Measurements from ENCODE around the gene RBBP8NL. TPM values are rescaled to one million over a fixed set of nuclear protein-coding genes. Genes with fewer than 3 reads are reported as not detected.

The RBBP8NL gene, protein sequence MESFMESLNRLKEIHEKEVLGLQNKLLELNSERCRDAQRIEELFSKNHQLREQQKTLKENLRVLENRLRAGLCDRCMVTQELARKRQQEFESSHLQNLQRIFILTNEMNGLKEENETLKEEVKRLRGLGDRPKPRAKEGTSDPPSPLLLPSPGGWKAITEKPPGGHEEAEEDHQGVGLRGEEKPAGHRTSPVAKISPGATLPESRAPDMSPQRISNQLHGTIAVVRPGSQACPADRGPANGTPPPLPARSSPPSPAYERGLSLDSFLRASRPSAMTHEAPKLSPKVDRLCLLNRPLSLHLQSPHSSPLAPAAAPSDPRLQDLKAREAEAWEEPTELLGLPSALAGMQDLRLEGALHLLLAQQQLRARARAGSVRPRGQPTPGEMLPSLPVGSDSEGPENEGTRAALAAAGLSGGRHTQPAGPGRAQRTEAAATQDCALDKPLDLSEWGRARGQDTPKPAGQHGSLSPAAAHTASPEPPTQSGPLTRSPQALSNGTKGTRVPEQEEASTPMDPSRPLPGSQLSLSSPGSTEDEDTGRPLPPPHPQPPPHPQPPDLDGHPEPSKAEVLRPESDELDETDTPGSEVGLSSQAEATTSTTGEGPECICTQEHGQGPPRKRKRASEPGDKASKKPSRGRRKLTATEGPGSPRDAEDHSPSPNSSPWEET
- not detected in 2 replicates for total RNA-seq (2014; rRNA removed; shearing (Covaris generic))

DNA sequence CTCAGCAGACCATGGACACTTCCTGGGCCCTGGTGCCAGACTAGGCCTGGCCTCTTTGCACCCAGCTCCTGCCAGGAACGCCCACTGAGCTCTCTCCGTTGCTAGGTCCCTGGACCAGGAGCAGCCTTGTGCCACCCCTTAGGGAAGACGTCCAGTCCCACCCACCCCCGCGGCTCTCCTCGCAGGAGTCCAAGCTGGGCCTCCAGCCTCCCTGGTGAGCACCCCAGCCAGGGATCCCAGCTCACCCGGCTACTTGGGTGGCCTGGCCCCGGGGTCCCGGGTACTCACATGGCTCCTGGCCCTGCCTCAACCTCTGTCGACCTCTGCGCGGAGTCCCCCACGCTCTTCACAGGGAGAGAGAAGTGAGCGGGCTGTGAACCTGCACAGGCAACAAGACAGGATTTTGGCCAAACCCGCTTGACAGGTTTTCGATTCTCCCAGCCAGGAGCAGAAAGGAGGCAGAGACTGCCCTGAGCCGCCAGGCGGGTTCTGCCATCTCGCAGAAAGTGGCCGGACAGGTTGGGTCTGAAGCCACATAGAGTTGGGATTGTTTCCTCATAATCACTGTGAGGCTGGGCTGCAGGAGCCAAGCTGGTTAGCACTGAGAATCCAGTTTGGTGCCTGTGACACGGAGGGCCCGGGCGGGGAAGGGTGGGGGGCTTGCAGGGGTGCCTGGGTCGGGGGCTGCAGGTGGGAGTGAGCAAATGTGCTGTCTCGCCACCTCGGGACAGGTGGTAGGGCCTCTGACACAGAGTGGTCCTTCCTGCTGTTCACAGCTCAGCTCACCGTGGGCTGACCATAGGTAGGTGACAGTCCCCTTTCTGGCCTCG, at the start of gene RBBP8NL:
Gene RBBP8NL (minus strand): TSS at position 368 of the 830 bp plus-strand sequence. CDS start 7,892 bp downstream, outside the sequence.
- DNase-seq (ENCODE audit: low spot score) = no peak

DNA sequence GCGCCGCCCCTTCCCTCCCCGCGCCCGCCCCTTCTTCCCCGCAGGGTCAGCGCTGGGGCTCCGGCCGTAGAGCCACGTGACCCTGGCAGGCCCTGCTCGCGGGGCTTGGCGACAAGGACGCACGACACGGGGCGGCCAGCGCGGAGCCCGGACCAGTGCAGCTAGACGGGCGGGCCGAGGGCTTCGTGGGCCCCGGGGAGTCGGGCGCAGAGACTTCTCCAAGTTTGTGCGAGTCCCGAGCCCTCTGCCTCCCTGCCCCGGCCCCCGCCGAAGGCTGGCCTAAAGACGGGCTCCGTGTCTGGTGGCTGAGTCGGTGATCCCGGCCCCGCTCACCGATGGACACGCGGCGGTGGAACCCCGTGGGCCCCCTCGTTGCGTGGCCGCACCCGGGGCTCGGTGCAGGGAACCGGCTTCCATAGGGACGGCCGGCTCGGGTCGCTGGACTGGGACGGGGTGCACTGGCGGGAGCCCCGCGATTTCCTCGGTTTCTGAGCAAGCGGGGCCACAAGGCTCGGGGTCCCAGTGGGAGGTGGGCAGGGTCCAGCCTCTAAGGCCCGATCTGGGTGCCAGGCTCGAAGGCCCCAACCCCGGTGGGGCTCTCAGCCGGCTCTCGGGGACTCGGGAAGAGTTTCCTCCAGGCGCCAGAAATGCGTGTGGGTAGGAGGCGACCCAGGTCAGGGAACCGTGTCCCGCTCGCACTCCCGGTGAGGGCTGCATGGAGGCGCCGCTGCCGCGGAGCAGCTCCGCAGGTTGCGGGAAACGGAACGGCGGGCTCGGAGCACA, 48.9 kb upstream of the RBBP8NL start:
- no peak for DNase-seq (ENCODE audit: low spot score)

DNA sequence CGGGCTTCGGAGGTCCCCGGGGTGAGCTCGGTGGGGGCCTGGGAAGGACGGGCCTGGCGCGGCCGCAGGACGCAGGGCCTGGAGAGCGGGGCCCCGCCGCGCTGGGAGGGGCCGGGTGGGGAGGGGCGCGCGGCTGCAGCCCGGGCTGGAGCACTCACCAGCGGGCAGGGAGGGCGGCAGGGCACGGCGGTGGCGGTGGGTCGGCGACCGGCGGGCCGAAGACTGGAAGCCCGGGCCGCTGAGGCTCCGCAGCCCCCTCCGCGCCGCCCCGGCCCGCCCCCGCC, 48.4 kb upstream of the RBBP8NL start, which contains the start of gene GATA5:
Gene GATA5 (minus strand): TSS at position 224 of the 284 bp plus-strand sequence. CDS start 474 bp downstream, outside the sequence.
- no peak for DNase-seq (ENCODE audit: low spot score)

DNA sequence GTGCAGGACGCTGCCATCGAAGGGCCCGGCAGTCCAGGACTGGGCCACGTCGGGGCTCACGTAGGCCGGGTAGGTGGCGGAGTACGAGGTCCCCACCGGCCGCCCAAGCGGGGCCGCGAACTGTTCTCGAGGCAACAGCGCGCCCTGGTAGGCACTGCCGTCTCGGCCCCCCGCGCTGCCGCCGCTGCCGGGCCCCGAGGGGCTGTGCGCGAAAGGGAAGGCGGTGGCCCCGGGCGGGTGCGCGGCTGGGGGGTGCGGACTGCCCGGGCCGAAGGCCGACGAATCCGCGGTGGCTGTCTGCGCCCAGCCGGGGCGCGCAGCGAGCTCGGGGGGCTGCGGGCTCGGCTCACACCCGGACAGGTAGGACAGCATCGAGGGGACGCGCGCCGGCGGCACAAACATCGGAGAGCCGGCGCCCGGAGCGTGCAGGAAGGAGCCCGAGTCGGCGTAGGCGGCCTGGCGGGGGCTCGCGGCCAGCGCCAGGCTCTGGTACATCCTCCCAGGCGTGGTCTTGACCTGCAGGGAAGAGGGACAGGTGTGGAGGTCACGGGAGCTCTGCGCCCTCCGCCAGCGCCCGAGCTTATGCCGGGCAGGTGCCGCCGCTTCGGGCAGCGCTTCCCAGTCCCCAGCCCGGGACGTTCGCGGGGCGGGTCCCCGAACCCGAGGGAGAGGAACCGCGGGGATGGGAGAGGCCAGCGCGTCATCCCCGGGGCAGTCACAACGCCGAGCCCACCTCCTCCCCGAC, 47.9 kb upstream of the RBBP8NL start:
- no peak for DNase-seq (ENCODE audit: low spot score)

DNA sequence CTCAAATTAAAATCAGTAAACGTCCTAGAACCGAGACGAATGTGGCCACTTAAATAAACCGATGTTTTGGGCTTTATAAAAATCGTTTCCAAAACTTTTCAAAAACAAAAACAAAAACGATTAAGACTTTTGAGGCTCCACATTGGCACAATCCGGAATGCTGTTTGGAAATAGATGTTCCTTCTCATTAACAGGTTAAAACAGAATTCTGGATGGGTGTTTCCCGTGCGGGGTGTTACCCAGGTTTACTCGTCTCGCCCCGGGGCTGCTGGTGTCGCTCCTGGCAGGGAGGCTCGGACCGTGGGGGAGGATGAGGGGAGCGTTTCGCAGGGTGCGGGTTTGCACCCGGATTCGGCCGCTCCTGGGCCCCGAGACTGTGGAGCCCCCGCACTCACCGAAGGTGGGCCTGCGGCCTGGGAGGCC, 47.3 kb upstream of the RBBP8NL start:
- DNase-seq (ENCODE audit: low spot score) = no peak

DNA sequence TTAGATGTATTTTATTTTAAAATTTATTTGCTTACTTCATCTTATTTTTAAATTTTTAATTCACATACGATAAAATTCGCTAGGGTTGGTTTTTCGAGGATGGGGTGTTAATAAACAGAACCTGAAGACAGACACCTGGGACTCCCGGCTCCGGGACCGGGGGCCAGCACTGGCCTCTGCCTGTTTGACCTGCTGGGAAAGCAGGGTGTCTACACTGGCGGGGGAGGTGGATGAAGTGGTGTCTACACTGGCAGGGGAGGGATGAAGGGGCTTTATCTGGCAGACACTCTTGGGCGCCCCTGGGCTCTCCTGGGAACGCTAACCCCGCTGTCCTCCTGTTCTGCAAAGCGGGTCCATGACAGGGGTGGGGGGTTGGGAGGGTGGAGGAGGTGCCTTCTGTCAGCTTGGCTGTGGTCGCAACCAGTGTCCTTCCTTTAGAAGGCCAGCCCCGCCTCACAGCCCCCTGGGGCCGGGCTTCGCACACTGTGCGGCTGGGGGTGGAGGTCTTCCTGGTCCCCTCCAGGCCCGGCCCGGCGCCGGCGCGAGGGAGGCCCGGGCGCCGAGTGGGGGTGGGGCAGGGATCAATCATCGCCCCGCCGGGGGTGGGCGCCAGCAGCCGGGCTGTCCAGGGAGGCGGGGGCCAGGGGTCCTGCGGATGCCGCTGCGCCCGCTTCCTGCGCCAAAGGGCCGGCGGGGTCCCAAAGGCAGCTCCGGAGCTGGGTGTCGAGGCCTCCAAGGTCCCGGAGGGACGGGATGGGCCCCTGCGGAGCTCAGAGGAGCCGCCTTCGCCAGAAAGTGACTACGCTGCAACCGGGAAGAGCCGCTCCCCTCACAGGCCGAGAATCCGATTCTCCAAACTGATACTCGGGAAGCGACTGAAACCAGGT, 46.6 kb upstream of the RBBP8NL start:
- no peak for DNase-seq (ENCODE audit: low spot score)

DNA sequence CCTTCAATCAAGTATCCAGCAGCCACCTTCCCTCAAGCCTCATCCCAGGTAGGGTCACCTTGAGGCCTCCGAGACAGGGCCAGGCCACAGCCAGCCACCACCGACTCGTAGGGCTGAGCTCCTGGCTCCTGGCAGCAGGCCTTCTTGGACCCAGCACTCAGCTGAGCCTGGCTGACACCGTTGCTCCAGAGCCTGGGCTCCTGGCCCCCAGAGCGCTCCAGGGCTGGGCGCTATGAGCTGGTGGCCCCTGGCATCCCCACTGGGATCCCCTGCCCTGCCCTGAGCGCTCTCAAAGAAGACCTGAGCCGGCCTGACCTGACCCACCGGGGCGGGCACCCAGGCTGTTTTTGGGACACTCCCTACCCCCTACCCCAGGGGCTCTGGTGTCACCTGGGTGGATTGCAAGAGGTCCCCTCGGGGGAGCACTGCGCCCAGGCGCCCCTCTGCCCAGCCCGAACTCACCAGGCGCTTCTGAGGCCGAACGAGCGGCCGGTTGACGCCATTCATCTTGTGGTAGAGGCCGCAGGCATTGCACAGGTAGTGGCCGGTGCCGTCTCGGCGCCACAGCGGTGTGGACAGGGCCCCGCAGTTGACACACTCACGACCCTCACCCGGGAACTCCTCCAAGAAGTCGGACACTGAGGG, 45.7 kb upstream of the RBBP8NL start:
- DNase-seq (ENCODE audit: low spot score) = no peak

DNA sequence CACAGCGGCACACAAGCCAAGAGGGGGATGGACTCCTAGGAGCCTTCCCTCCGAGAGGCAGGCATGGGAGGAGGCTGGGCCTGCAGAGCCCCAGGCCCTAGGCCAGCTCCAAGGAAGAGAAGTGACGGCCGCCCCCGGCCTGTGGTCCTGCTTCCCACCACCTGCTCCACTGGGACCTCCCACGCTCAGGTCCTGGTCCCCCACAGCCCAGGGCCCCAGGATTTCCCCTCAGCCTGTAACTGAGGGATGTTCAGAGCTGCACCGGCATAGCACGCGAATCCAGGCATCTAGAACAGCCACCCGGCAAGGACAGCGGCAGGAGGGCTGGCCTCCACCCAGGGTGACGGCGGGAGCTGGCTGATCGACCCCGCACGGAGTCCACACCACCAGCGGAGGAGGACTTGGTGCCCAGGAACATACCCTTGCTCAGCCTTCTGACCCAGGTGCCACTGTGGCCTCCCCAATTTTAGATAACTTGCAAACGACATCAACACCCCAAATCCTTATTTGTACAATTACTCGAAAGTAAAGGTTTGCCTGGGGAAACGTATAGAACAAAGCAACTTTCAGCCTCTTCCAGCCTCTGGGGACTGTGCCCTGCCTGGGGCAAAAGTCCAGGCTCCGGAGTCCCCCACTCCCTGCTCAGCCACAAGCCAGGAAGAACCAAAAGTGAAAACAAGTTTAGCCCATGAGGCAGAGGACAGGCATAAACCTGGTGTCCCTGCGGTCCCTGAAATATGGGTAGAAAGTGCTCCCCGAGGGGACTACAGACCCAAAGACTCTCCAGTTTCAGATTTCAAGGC, 45.0 kb upstream of the RBBP8NL start:
- DNase-seq (ENCODE audit: low spot score) = no peak

DNA sequence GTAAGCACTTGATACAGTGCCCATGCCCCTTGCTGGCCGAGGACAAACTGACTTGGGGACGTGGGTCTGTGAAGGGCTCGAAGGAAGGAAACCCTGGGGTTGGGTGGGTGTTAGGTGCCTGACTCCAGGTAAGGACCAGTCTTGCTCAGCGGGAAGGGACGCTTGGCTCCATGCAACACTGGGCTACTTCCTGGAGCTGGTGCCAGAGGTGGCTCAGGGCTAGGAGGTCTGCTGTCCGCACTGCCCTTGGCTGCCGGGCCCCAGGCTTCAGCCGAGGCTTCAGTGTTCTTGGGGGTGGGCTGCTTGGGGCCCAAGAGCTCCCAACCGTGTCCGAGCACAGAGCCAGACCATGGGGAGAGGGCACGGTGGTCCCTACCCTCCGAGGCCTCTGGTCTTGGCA, 43.1 kb upstream of the RBBP8NL start:
- no peak for DNase-seq (ENCODE audit: low spot score)

DNA sequence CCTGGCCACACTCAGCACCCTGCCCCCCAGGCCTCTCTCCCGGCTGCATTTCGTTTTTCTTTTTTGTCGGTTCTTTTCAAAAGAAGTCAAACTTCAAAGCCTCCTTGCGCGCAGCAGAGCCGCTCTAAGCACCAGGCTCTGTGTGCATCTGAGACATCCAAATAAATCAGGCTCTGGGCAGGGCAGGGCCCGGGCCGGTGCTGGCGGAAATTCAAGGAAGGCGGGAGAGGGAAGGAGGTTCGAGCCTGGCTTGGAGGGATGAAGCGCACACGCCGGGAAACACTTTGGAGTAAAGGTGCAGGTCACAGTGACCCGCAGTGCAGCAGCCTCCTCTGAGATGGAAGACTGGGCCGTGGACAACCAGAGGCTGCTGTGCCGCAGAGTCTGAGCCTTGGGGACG, 42.7 kb upstream of the RBBP8NL start:
- no peak for DNase-seq (ENCODE audit: low spot score)

DNA sequence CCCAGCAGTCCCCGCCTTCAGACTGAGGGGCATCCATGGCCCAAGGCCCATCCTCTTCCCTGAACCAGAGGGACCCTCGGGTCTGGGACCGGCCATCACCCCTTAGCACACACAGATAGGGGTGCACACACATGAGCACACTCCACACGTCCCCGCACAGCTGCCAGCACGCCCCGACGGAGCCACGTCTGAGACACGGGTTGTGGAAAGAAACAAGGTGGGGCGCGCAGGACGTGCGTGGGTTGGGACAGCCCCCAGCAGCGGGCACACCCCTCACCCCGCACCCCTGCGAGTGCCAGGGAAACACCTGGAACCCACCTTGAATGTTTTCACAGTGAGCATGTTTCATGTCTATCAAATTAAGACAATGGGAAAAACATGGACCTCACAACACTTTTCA, 42.0 kb upstream of the RBBP8NL start:
- DNase-seq (ENCODE audit: low spot score) = no peak

DNA sequence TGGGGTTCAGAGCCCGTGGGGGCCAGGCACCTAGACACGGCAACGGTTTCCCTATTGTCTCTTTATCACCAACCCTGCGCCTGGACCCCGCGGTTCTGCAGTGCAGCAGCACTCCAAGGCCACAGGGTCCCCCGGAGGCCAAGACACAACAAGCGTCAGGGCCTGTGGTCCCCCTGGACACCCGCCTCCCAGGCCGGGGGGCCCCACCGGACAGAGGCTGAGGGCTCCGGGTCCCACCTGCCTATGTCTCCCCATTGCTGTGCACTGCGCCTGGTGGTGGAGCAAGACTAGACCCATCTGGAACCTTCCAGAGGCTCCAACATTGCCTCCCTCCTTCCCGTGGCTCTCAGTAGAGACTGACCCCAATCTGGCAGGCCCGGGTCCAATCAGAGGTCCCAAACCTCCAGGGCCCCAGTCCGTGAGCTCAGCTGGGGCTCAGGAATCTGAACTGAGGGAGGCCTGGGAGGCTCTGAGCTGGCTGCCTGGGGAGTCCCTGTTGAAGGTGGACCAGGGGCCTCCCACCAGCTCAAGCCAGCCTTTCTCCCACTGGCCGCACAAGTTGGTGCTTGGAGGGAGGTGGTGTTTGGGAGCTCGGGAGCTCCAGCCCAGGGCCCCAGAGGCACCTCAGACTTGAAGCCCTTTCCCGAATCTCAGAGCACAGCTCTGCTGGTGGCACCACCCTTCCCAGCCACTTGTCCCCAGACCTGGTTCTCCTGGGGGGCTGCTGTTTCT, 39.6 kb upstream of the RBBP8NL start:
- no peak for DNase-seq (ENCODE audit: low spot score)

DNA sequence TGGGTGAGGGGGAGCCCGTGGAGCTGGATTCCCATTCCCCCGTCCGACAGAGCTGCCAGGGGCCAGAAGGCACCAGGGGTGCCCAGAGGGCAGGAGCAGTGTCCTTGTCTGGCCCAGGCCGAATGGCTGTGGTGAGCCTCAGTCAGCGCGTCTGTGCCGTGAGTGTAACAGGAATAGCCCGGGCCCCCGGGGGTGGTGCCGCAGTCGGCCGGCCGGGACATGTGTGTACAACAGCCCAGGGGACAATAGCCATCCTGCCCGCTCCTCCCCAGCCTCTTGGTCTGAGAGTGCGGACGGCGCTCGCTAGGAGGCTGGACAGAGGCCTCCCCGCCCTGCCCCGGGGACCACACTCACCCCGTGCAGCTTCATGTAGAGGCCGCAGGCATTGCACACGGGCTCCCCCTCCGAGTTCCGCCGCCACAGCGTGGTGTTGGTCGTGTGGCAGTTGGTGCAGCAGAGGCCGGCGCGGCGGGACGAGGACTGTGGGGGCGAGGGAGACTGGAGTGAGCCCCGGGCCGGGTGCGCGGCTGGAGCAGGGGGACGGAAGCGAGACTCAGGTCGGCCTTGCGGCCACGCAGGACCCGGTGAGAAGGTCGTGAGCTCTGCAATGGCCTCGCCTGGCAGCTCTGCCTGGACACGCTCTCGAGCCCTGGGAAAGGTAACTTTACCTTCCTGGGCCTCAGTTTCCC, 38.9 kb upstream of the RBBP8NL start:
- no peak for DNase-seq (ENCODE audit: low spot score)

DNA sequence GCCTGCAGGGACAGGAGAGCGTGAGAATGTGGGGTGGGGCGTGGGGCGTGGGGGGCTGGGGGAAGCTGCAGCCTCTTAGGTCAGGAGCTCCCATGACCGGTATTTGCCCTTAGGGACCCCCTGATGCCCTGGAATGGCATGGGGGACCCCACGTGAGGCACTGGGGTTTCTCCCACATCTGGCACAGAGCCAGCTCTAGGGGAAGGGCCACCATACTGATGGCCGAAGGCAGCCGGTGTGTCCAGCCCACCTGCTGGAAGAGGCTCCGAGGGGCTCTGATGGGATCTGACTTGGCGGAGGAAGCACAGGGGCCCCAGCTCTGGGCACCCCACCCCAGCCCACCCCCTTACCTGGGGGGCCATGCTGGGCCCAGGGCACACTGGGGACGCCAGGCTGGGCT, 37.7 kb upstream of the RBBP8NL start:
- no peak for DNase-seq (ENCODE audit: low spot score)

DNA sequence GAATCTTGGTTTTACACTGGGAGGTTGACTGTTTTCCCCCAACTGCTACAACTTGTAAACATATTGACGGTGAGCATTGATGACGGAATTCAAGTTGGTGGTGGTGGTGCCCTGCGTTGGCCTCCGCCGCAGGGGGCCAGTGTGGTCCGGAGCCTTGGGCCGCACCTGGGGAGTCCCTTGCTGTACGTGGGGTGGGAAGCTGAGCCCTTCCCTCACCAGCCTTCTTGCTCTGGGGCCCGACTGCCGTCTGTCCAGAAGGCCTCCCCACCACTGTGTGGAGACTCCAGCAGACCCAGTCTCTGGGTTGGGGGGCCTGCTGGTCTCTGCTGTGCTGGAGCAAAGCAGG, 37.1 kb upstream of the RBBP8NL start:
- no peak for DNase-seq (ENCODE audit: low spot score)

DNA sequence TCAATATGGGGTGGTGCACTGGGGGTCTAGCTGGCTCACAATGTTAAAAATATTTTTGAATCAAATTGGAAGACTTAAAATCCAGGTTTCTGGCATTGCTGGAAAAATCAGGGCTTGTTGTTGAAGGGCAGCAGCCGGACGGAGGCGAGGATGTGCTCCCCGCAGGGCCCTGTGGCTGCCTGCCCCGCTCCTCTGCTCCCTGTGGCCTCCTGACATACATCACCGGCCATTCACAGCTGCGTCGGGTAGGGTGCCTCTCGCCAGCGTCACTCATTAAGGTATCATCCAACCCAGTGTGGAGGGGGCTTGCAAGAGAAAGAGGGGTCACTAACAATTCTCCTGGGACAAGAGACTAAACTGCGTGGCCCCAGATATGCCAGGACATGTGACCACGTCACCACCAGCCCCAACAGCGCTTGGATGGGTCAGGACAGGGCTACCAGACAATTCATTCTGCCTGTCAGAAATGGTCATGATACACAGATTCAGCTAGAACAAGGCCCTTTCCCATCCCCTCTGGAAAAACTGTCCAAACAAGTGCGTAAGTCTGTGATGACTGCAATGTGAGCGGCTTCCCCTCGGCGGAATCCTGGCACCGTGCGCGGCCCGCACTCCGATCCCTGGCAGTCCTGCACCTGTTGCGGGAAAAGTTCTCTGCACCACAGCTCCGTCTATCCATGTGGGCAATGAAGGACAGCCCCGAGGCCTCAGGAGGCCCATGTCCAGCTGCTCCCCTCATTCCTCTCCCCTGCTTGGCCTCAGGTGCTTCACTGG, 36.5 kb upstream of the RBBP8NL start:
- no peak for DNase-seq (ENCODE audit: low spot score)
